ENCODE data around the gene CAPN14.

DNA sequence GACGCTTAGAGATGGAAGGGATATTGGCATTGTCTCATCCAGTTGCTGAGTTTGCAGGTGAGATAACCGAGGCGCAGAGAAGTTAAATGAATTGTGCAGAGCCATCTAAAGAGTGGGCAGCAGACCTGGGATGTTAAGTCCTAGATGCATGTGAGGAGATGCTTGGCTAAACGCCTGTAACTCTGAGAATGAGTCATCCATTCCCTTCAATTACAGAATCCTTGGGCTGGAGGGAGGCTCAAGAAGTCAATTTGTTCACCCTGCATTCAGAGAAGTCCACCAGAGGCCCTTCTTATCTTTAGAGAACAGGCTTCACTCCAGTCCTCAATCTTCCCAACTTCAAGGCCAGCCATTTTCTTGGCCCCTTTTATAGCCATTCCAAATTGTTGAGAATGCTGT, 18.2 kb upstream of the CAPN14 start:
- TF ChIP-seq HDGF (IDR thresholded peaks at IDR 0.05; ENCODE audit: borderline replicate concordance) (no peak), ELF4 (IDR thresholded peaks at IDR 0.05) (no peak)
